ENCODE measurements around the gene AIM2.

DNA sequence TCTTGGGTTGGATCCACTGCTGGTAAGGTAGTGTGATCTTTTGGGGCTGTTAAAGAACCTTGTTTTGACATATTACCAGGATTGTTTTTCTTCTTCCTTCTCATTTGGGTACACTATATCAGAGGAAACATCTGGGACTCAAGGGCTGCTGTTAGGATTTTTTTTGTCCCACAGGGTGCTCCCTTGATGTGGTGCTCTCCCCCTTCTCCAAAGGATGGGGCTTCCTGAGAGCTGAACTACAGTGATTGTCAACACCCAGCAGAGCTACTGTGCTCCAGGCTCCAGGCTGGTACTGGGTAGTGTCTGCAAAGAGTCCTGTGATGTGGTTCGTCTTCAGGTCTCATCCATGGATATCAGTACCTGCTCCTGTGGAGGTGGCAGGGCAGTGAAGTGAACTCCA is 46.3 kb downstream of the AIM2 start:
- TF ChIP-seq, protein P1, sequence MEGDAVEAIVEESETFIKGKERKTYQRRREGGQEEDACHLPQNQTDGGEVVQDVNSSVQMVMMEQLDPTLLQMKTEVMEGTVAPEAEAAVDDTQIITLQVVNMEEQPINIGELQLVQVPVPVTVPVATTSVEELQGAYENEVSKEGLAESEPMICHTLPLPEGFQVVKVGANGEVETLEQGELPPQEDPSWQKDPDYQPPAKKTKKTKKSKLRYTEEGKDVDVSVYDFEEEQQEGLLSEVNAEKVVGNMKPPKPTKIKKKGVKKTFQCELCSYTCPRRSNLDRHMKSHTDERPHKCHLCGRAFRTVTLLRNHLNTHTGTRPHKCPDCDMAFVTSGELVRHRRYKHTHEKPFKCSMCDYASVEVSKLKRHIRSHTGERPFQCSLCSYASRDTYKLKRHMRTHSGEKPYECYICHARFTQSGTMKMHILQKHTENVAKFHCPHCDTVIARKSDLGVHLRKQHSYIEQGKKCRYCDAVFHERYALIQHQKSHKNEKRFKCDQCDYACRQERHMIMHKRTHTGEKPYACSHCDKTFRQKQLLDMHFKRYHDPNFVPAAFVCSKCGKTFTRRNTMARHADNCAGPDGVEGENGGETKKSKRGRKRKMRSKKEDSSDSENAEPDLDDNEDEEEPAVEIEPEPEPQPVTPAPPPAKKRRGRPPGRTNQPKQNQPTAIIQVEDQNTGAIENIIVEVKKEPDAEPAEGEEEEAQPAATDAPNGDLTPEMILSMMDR (IDR thresholded peaks at IDR 0.05; ENCODE audit: low read depth, low read length): no peak
- TF ChIP-seq EZH2phosphoT487 (IDR thresholded peaks at IDR 0.05; ENCODE audit: low read depth): no peak

All from OCI-LY3 (cell line).